ENCODE results near the gene CCDC152.
"Not testable (repeated sequence)": the region's sequence is repeated elsewhere in the genome, so short reads cannot be mapped to it uniquely, and the experiment has no call there.

CCDC152 gene

DNA sequence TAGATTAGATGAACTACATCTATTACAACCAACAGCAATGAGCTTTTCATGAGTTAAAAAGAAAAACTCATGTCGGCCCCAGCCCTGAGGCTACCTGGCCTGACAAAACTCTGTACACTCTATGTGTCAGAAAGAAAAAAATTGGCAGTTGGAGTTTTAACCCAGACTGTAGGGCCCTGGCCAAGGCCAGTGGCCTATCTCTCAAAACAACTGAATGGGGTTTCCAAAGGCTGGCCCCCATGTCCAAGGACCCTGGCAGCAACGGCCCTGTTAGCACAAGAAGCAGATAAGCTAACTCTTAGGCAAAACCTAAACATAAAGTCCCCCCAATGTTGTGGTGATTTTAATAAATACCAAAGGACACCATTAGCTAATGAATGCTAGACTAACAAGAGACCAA lies 59.9 kb downstream of the CCDC152 start:
- DNase-seq, result not testable (repeated sequence)

GRCh38 chr5:42819745-42820144 lies 63.1 kb downstream of the CCDC152 start:
- no peak for DNase-seq

DNA sequence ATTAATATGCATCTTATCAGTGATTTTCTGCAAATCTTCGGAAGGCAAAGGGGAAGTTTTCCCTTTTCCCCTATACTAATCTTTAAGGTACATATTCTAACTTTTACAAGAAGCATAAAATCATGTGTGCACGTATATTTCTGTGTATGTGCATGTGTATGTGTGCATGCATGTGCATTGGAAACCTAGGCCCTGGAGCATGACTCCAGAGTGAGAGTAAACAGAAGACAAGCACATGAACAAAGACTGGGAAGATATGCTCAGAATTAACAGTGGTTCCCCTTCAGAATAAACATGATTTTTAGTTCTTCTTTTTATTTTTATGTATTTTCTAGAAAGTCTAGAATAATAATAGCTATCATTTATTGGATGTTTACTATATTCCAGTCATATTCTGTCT lies 65.9 kb downstream of the CCDC152 start:
- no peak for DNase-seq

DNA sequence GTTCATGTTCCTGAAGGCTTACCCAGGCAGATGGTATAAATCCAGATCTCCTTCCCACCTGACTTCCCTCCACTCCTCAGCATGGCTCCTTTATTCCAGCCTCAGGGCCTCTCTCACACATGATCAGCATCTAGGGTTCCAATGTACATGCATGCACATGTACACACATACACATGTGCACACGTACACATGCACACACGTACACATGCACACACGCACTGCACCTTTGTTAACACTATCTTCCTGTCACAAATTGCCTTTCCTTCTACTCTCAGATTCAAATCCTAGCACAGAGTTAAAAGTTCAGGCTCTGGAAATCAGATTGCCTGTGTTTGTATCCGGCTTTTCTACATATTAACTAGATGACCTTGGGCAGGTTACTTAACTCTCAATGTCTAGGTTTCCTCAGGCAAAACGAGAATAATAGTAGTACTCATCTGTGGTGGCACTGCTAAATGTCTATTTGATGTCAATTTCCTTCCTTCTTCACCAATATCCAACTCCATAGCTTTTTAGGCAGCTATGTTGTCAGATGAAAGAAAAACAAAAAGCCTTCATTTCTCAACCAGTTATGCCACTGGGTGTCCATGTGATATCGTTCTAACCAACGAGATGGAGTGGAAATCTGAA lies 67.8 kb downstream of the CCDC152 start:
- DNase-seq, result no peak

DNA sequence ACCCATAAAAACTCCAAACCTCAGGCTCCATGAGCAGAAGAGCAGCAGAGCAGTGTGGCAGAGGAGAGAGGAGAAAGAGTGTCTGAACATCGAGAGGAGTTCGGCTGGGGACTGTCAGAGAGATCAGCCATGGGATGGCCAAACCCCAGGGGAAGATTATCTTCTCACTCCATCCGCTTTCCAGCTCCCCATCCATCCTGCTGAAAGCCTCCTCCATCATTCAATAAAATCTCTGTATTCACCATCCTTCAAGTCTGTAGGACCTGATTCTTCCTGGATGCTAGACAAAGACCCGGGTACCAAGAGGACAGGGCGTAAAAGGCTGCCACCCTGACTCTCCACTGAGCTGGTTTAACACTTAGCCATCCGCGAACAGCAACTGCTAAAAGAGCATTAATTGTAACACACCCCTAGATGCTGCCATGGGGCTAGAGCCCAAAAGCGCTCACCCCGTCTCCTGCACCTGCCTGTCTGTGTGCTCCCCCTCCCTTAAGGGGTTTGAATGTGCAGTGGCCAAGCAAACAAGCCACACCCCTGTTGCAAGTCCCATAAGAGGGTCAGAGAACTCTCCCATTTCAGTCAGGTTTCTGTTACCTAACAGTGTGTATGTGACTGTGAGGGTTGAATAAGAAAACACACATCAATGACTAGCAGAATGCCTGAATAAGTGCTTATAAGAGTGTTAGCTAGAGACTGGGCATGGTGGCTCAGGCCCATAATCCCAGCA lies 69.0 kb downstream of the CCDC152 start:
- DNase-seq, result no peak

DNA sequence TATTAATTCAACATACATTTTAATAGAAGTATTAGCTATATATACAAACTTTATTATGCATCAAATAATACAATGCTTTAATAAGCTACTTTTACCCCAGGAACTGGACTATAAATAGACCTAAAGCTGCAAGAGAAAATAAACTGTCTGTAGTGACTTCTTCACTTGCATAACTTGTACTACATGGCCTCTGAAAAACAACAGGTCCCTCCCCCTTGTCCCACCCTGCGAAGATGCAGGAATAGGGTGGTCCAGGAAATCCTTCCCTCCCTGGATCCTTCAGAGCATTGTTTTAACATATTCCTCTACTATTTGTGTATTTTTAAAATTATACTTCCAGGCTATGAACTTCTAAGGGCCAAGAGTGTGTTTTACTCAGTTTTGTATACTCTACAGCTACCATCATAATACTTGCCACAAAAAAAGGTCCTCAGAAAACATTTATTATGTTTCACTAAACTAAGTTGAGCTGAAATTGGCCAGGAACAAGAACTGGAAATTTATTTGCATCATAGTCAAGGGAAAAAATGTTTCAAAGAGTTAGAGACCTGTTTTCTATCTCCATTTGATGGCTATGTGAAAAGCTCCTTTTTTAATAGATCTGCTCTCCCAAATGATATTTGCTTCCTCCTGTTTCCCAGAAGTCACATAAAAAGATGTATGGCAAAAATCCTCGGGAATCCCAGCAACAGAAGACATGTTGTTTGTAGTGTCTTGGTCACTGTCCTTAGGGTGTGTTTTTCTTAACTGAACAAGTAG lies 70.3 kb downstream of the CCDC152 start:
- DNase-seq, result no peak

GRCh38 chr5:42828671-42829070 lies 72.1 kb downstream of the CCDC152 start:
- peak; percentile 7 for DNase-seq

DNA sequence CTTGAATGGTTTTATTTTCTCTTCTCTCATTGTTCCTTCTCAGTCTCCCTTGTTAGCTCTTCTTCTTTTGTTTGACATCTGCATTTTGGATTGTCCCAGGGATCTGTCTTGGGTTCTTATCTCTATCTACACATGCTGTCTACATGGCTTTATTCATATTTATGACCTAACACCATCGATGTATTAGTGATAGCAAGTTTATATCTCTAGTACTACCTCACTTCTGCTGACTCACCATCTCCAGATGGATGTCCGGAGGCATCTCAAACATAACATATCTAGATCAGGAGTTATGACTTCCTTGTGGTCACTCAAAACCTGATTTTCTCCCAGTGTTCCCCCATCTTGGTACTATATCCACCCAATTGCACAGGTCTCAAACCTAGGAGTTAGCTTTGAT lies 74.3 kb downstream of the CCDC152 start:
- DNase-seq, result no peak

DNA sequence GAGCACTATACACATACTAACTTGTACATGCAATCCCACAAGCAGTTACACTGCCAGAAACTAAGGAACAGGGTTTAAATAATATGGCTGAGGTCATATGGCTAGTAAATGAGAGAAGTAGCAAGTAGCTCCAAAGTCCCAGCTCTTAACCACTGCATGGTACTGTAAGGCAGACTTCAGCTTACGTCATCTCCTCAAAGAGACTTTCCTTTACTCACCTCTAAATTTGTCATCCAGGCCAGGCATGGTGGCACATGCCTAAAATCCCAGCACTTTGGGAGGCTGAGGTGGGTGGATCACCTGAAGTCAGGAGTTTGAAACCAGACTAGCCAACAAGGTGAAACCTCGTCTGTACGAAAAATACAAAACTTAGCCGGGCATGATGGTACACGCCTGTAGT lies 75.4 kb downstream of the CCDC152 start:
- DNase-seq, result no peak

- no peak for DNase-seq
These were observed 79.6 kb downstream of the CCDC152 start for GRCh38 chr5:42836070-42836769.

DNA sequence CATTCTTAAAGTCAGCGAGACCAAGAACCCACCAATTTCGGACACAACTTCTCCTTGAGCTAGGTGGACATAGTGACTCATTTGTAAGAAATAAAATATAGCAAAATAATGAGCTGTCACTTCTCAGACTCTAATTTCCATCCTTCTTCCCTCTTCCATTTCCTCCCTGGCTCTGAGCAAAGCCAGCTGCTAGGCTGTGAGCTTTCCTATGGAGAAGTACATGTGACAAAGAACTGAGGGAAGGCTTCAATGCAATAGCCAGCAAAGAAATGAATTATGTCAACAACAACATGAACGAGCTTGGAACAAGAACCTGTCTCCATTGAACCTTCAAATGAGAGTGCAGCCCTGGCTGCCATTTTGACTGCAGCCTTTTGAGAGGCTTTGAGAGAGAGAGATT lies 81.0 kb downstream of the CCDC152 start:
- DNase-seq, result no peak

- no peak for DNase-seq
These were observed 82.6 kb downstream of the CCDC152 start for GRCh38 chr5:42839196-42839595.

GRCh38 chr5:42840269-42840668 lies 83.7 kb downstream of the CCDC152 start:
- peak; percentile 86 for DNase-seq

DNA sequence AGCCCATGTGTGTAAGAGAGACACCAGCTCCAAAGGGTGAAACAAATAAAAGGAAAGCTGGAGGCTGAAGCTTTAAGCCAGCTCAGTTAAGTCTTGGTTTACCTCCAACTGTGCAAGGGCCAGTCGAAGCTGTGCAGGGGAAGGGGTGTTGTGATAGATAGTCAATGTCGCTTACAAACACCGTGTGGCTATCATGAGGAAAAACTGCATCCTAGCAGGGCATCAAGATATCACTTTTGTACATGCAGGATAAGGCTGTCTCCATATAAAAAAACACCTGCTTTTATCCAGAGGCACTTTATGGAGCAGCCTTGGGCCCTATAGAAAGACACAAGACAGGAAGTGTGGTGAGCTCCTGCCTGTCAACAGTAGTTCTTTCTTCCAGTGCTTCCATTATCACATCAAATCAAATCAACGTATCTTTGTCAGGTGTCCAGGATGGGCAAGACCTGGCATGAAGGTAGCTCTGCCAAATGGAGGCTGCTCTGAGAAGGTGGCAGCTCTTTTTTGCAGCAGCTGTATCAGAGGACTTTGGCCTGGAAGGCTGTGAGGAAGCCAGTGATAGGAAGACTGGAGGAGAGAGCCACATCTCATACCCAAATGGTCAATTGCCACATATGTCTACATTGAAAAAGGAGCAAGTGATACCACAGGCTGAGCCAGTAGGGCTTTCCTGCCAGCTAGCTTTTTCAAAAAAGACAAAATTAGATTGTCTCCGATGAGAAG lies 84.4 kb downstream of the CCDC152 start:
- no peak for DNase-seq

GRCh38 chr5:42842921-42843641 lies 86.5 kb downstream of the CCDC152 start:
- DNase-seq, result peak; percentile 19

DNA sequence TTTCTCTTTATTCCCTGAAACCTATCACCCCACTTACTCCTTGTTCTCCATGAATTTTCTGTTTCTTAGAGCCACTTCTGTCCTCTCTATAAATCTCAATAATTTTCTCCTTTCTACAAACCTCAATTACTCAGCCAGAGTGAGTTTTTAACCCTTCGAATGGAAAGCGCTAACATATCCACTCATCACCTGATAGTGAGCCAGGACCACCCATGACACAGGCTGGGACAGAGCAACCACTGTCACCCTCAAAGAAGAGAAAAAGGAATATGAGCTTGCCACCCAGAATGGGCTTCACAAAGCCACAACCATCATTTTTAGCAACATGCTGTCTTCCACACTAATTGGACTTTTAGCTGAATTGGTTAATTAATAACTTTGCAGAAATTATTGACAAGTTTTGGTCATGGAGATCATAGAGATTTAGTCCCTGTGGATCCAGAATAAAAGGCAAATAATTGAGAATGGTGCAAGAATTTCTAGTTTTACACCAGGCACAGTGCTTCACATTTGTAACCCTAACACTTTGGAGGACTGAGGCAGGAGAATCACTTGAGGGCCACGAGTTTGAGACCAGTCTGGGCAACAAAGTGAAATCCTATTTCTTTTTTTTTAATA lies 87.2 kb downstream of the CCDC152 start:
- DNase-seq, result no peak

DNA sequence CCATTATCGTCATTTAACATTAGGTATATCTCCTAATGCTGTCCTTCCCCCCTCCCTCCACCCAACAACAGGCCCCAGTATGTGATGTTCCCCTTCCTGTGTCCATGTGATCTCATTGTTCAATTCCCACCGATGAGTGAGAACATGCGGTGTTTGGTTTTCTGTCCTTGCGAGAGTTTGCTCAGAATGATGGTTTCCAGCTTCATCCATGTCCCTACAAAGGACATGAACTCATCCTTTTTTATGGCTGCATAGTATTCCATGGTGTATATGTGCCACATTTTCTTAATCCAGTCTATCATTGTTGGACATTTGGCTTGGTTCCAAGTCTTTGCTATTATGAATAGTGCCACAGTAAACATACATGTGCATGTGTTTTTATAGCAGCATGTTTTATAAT lies 87.8 kb downstream of the CCDC152 start:
- not testable (repeated sequence) for DNase-seq

DNA sequence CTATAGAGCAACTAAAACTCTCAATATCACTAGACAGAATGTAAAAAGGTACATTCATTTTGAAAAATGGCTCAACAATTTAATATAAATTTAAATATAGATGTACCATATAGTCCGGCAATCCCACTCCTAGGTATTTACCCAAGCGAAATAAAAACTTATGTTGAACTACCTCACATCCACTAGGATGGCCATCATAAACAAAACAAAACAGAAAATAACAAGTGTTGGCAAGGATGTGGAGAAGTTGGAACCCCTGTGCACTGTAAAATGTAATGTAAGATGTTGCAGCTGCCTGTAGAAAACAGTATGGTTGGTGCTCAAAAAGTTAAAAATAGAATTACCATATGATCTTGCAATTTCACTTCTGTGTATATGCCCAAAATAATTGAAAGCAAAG lies 91.9 kb downstream of the CCDC152 start:
- no peak for DNase-seq

DNA sequence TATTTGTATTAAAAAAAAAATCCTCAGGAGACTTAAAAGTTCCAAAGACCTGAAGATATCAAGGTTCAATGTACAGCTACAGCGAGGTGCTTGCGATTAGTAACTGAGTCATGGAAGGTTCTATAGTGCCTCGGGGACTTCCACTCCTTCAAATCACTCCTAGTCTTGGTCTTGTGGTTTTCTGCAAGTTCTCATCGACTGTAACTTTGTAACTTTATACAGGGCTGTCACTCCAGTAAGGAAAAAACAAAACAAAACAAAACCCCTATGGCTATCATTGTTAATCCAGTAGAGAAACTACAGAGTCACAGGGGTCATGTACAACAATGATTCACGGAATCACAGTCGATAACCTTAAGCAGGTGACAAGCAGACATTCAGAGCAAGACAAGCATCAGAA lies 94.9 kb downstream of the CCDC152 start:
- DNase-seq, result no peak
